Spleen (tissue), 11 donors: Measurements from ENCODE around the gene TREML2. TPM values are rescaled to one million over a fixed set of nuclear protein-coding genes. Genes with fewer than 3 reads are reported as not detected.

Experiments
- DNase-seq: peaks from one replicate; pipeline ENCODE4 v3.0.0-alpha.2; 2020
- H3K27ac ChIP-seq, 8 donors: fragments of 200-600 bp; sonication (generic) in 7 of 8; 1 replicate in 4 of 8; 2 replicates in 4 of 8; pipeline versions ENCODE4 v1.5.0 to v1.8.0; 2016 to 2021; ENCODE audit warnings: inconsistent platforms in 4 of 8, mild to moderate bottlenecking in 4 of 8, moderate library complexity in 1 of 8
- H3K27me3 ChIP-seq, 7 donors: fragments of 200-600 bp; sonication (generic) in 6 of 7; replicated peaks in 1 of 7; 1 replicate in 4 of 7; 2 replicates in 3 of 7; pipeline versions ENCODE4 v1.5.0 to v1.8.0; 2016 to 2021; ENCODE audit warnings: inconsistent platforms in 3 of 7, mild to moderate bottlenecking in 1 of 7
- H3K36me3 ChIP-seq, 6 donors: fragments of 200-600 bp; sonication (generic) in 5 of 6; 1 replicate in 4 of 6; 2 replicates in 2 of 6; pipeline versions ENCODE4 v1.5.0 to v1.8.0; 2016 to 2021; ENCODE audit warnings: inconsistent platforms in 2 of 6
- H3K4me1 ChIP-seq, 6 donors: fragments of 200-600 bp; sonication (generic) in 5 of 6; 1 replicate in 3 of 6; 2 replicates in 3 of 6; pipeline versions ENCODE4 v1.5.0 to v1.8.0; 2016 to 2021; ENCODE audit warnings: inconsistent platforms in 3 of 6
- H3K4me3 ChIP-seq, 8 donors: fragments of 200-600 bp; sonication (generic) in 7 of 8; 1 replicate in 4 of 8; 2 replicates in 4 of 8; pipeline versions ENCODE4 v1.5.0 to v1.8.0; 2016 to 2021; ENCODE audit warnings: inconsistent platforms in 4 of 8, mild to moderate bottlenecking in 4 of 8, moderate library complexity in 2 of 8
- H3K9me3 ChIP-seq, 8 donors: fragments of 200-600 bp; sonication (generic) in 7 of 8; 1 replicate in 4 of 8; 2 replicates in 4 of 8; pipeline versions ENCODE4 v1.5.0 to v1.8.0; 2016 to 2021; ENCODE audit warnings: inconsistent platforms in 4 of 8
- POLR2A ChIP-seq, 3 donors: fragments of 450-650 bp; IDR thresholded peaks; one replicate each; pipeline ENCODE4 v1.5.1; 2017; ENCODE audit warnings: antibody characterized with exemption in 3 of 3, mild to moderate bottlenecking in 1 of 3
- POLR2AphosphoS5 ChIP-seq, 3 donors: sonication (generic); formaldehyde crosslinking; IDR thresholded peaks; one replicate each; pipeline ENCODE4 v1.5.1; 2017; ENCODE audit warnings: antibody characterized with exemption in 3 of 3
- WGBS, 5 donors: extraction: QIAGEN DNeasy Blood & Tissue Kit in 3 of 5; methylation state at CpG; one replicate each; pipeline versions ENCODE4 v1.1.5 to v1.1.7; 2013 to 2018; 5-methylcytosine and 5-hydroxymethylcytosine counted together
- intact Hi-C: fragments of 100-400 bp; cut with DNase I; formaldehyde crosslinking; loops from one replicate; pipeline ENCODE4 v1.15.0; 2023; ENCODE audit warnings: low total_unique reads
- polyA plus RNA-seq, 3 donors: library from polyadenylated mRNA; stranded (reverse); fragments of 200-250 nt; gene quantifications; one replicate each; pipeline ENCODE4 v1.2.1, GENCODE V29; 2013
- total RNA-seq, 7 donors: library from RNA; depleted of rRNA in 3 of 7; stranded (reverse); fragments of >200 nt in 3 of 7; fragmentation: NEBNext Ultra II Directional in 4 of 7; extraction: Animal tissue kit (Norgen Biotek cat#: 25700) in 4 of 7; gene quantifications; one replicate each; pipeline versions ENCODE4 v1.1.0 to v1.2.1, GENCODE V29; 2016 to 2021
- TF ChIP-seq, protein P1 (sequence below), 11 experiments: fragments of 200-600 bp in 7 of 11; fragments of 450-650 bp in 4 of 11; sonication (generic) in 4 of 11; IDR thresholded peaks in 8 of 11; conservative IDR thresholded peaks in 3 of 11; 1 replicate in 7 of 11; 2 replicates in 4 of 11; pipeline versions ENCODE4 v1.4.0 to v1.8.0; 2016 to 2021; ENCODE audit warnings: antibody characterized with exemption in 11 of 11, inconsistent platforms in 4 of 11, mild to moderate bottlenecking in 1 of 11
- donor health status: healthy with polysubstance abuse.
- donor health status: DM: no; HTN: no; CAD: no; lungs with moderate emphysema.
- donor health status: DM: no; HTN: no; CAD: no.
- donor health status: Bipolar disorder and iron deficiency.
- donor health status: healthy.
- donor health status: DM: no; HTN: no; CAD: no.
- donor health status: DM: yes; HTN: yes; CAD: no.

TREML2 gene
- total and polyA plus RNA-seq, 10 donors = 1.9 to 28.8 (median 10.2) TPM

GRCh38 chr6:41177287-41177686 lies 23.7 kb downstream of the TREML2 start:
- Histone ChIP-seq H3K9me3 (no peaks in the 10 kb centered on the region), H3K27ac (no peak overlapping the region), H3K36me3 (no peaks in the 10 kb centered on the region), H3K4me3 (no peak overlapping the region), H3K27me3 (peaks cover 0 to 5% (median 0%) of the 10 kb centered on the region in 7 donors), H3K4me1 (peaks cover 0 to 7% (median 2%) of the 10 kb centered on the region in 6 donors)
- intact Hi-C loops = no loop called here
- TF ChIP-seq POLR2A (IDR thresholded peaks at IDR 0.05) (no peak), POLR2AphosphoS5 (IDR thresholded peaks at IDR 0.05) (no peak)
- TF ChIP-seq, protein P1, sequence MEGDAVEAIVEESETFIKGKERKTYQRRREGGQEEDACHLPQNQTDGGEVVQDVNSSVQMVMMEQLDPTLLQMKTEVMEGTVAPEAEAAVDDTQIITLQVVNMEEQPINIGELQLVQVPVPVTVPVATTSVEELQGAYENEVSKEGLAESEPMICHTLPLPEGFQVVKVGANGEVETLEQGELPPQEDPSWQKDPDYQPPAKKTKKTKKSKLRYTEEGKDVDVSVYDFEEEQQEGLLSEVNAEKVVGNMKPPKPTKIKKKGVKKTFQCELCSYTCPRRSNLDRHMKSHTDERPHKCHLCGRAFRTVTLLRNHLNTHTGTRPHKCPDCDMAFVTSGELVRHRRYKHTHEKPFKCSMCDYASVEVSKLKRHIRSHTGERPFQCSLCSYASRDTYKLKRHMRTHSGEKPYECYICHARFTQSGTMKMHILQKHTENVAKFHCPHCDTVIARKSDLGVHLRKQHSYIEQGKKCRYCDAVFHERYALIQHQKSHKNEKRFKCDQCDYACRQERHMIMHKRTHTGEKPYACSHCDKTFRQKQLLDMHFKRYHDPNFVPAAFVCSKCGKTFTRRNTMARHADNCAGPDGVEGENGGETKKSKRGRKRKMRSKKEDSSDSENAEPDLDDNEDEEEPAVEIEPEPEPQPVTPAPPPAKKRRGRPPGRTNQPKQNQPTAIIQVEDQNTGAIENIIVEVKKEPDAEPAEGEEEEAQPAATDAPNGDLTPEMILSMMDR (IDR thresholded peaks at IDR 0.05 in 8 of 11, conservative IDR thresholded peaks at IDR 0.05 in 3 of 11) = no peak
- WGBS, 5 donors = 76 to 85% (median 77%) methylated on average over 3 of the region's 3 CpGs
- DNase-seq = no peak

DNA sequence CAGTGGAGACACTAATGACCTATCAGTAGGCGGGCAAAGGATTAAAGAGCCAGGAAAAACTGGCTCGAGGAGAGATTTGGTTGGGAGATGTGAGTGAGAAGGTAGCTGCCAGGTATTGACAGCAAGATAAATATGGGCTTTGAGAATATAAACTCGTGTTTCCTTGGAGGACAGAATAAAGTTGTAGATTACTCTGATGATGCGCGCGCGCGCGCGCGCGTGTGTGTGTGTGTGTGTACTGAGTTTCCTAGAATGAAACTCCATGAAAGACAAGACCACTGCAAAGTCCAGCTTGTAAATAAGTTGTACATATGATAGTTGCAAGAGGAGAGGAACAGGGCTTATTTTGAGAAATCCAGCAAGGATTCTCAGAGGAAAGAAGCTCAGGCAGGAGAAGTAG lies 24.8 kb downstream of the TREML2 start:
- intact Hi-C loops = no loop called here
- Histone ChIP-seq H3K27me3 (peaks cover 0 to 5% (median 0%) of the 10 kb centered on the region in 7 donors), H3K27ac (no peak overlapping the region), H3K9me3 (no peaks in the 10 kb centered on the region), H3K4me1 (no peaks in the 10 kb centered on the region), H3K4me3 (no peak overlapping the region), H3K36me3 (no peaks in the 10 kb centered on the region)
- TF ChIP-seq POLR2AphosphoS5 (IDR thresholded peaks at IDR 0.05) (no peak), POLR2A (IDR thresholded peaks at IDR 0.05) (no peak)
- TF ChIP-seq, protein P1 (IDR thresholded peaks at IDR 0.05 in 8 of 11, conservative IDR thresholded peaks at IDR 0.05 in 3 of 11) = no peak
- DNase-seq = no peak
- WGBS, 5 donors = 88 to 94% (median 93%) methylated on average over 12 of the region's 12 CpGs

DNA sequence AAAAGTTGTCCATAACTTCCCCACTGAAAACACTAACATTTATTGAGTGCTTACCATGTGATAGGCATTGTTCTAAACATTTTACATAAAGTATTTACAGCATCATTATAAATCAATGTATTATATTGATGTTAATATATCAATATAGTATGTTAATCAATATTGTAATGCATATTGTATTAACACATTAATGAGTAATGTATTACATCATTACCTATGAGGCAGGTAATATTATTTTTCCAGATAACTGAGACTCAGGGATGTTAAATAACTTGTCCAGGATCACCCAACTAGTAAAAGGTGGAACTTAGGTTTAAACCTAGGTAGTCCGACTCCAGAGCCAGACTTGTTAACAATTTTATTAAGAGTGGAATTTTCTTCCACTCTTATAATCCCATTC lies 25.9 kb downstream of the TREML2 start:
- TF ChIP-seq POLR2A (IDR thresholded peaks at IDR 0.05) (no peak), POLR2AphosphoS5 (IDR thresholded peaks at IDR 0.05) (no peak)
- TF ChIP-seq, protein P1 (IDR thresholded peaks at IDR 0.05 in 8 of 11, conservative IDR thresholded peaks at IDR 0.05 in 3 of 11) = no peak
- H3K27ac ChIP-seq = no peak overlapping the region
- H3K36me3 ChIP-seq = no peaks in the 10 kb centered on the region
- H3K4me3 ChIP-seq = no peak overlapping the region
- H3K4me1 ChIP-seq = no peaks in the 10 kb centered on the region
- DNase-seq = no peak
- H3K27me3 ChIP-seq = peaks cover 0 to 5% (median 0%) of the 10 kb centered on the region in 7 donors
- intact Hi-C loops = no loop called here
- 81 to 97% (median 87%) methylated on average over 1 of the region's 1 CpG for WGBS, 5 donors
- no peaks in the 10 kb centered on the region for H3K9me3 ChIP-seq

DNA sequence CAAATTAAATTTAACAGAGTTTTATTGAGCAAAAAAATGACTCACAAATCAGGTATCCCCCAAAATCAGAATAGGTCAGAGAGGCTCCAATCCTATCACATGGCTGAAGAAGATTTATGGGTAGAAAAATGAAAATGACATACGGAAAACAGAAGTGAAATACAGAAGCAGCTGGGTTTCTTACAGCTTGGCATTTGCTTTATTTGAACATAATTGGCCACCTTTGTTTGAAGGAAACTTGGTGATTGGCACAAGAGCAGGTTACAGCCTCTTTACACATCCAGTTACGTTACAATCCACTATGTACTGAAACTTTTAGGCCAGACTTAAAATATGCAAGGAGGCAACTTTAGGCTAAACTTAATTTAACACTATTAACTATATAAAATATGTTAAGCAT lies 26.3 kb downstream of the TREML2 start:
- DNase-seq = no peak
- no peak overlapping the region for H3K27ac ChIP-seq
- peaks cover 0 to 5% (median 0%) of the 10 kb centered on the region in 7 donors for H3K27me3 ChIP-seq
- no peak overlapping the region for H3K4me3 ChIP-seq
- H3K9me3 ChIP-seq = no peaks in the 10 kb centered on the region
- WGBS, 5 donors = 36 to 58% (median 50%) methylated on average over 2 of the region's 2 CpGs
- intact Hi-C loops = no loop called here
- no peaks in the 10 kb centered on the region for H3K4me1 ChIP-seq
- H3K36me3 ChIP-seq = no peaks in the 10 kb centered on the region
- TF ChIP-seq, protein P1 (IDR thresholded peaks at IDR 0.05 in 8 of 11, conservative IDR thresholded peaks at IDR 0.05 in 3 of 11) = no peak
- TF ChIP-seq POLR2AphosphoS5 (IDR thresholded peaks at IDR 0.05) (no peak), POLR2A (IDR thresholded peaks at IDR 0.05) (no peak)
